Activated CD8-positive, alpha-beta T cell treated with anti-CD3 and anti-CD28 coated beads for 36 hours (primary cell): Measurements from ENCODE around the gene ZNF816. TPM values are rescaled to one million over a fixed set of nuclear protein-coding genes. Genes with fewer than 3 reads are reported as not detected.

Source experiments
- ATAC-seq: fragments of 200-7000 bp; cut with Tn5 transposase; one replicate; pipeline ENCODE4 v1.10.0; 2021; ENCODE audit warnings: mild to moderate bottlenecking, moderate library complexity
- CTCF ChIA-PET: fragments of 350-600 bp; sonication (Branson Sonifier 250); formaldehyde crosslinking; loops from one replicate; lab custom pipeline; 2021; ENCODE audit warnings: antibody characterized with exemption; lab: Charles Lee
- POLR2A ChIA-PET: fragments of 350-600 bp; sonication (Branson Sonifier 250); formaldehyde crosslinking; loops from one replicate; lab custom pipeline; 2021; ENCODE audit warnings: antibody characterized with exemption; lab: Charles Lee
- DNase-seq: peaks from one replicate; pipeline ENCODE4 v3.0.0-alpha.2; 2020
- H3K27ac Mint-ChIP-seq: one replicate; pipeline ENCODE4 v1.8.0; 2021; ENCODE audit warnings: mild to moderate bottlenecking, mixed read lengths
- H3K27me3 Mint-ChIP-seq: one replicate; pipeline ENCODE4 v1.8.0; 2021; ENCODE audit warnings: mixed read lengths
- H3K36me3 Mint-ChIP-seq: one replicate; pipeline ENCODE4 v1.8.0; 2021; ENCODE audit warnings: low read depth, mixed read lengths
- H3K4me1 Mint-ChIP-seq: one replicate; pipeline ENCODE4 v1.8.0; 2021; ENCODE audit warnings: low read depth, mixed read lengths
- H3K4me3 Mint-ChIP-seq: one replicate; pipeline ENCODE4 v1.8.0; 2021; ENCODE audit warnings: mild to moderate bottlenecking, moderate library complexity, mixed read lengths
- H3K9me3 Mint-ChIP-seq: one replicate; pipeline ENCODE4 v1.8.0; 2021; ENCODE audit warnings: mixed read lengths
- intact Hi-C: fragments of 100-400 bp; cut with micrococcal nuclease; formaldehyde crosslinking; loops from one replicate; pipeline ENCODE4 v1.10.0; 2022
- total RNA-seq, 2 experiments: library from RNA; stranded (reverse); gene quantifications; one replicate each; pipeline ENCODE4 v1.2.3, GENCODE V29; 2021
- TF ChIP-seq, protein P1 (sequence below): fragments of 200-600 bp; IDR thresholded peaks from one replicate; pipeline ENCODE4 v1.8.0; 2022; ENCODE audit warnings: antibody characterized with exemption, mild to moderate bottlenecking

The ZNF816 gene
- total RNA-seq, 2 experiments from 2014 or later, result 10.2 to 12.6 TPM

DNA sequence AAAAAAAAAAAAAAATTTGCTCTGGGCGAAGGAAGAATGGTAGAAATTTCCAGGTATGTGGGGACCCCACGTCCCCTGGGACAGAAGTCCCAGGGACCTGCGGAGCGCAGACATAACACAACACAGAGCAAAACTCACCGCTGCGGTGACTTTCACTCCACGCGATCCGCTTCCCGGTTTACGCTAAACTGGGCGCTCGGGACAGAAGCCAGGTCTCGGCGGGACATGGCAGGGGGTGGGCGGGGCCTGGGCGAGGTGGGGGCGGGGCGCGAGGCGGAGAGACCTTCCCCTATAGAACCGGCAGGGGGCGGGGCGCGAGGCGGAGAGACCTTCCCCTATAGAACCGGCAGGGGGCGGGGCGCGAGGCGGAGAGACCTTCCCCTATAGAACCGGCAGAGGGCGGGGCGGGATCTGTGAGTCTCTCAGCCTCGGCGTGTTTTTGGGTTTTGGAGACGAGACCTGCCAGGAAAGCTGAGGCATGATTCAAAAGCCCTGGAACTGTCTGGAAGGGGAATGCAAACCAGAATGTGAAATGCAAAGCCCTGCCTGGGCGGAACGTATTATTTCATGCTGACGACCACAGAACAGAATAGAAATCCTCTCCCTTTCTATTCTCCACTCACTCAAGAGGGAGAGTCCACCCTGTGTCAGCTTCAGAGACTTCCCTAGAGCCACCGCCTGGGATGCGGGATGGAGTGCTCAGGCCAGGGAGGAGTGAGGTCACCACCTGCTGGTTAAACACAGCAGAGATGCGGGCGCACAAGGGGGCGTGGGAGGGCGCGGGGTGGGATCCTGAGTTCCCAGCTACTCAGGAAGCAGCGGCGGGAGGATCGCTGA is 30.9 kb upstream of the ZNF816 start:
- TF ChIP-seq, protein P1, sequence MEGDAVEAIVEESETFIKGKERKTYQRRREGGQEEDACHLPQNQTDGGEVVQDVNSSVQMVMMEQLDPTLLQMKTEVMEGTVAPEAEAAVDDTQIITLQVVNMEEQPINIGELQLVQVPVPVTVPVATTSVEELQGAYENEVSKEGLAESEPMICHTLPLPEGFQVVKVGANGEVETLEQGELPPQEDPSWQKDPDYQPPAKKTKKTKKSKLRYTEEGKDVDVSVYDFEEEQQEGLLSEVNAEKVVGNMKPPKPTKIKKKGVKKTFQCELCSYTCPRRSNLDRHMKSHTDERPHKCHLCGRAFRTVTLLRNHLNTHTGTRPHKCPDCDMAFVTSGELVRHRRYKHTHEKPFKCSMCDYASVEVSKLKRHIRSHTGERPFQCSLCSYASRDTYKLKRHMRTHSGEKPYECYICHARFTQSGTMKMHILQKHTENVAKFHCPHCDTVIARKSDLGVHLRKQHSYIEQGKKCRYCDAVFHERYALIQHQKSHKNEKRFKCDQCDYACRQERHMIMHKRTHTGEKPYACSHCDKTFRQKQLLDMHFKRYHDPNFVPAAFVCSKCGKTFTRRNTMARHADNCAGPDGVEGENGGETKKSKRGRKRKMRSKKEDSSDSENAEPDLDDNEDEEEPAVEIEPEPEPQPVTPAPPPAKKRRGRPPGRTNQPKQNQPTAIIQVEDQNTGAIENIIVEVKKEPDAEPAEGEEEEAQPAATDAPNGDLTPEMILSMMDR, result peak; percentile 82
- H3K27ac Mint-ChIP-seq, result no peak overlapping the region
- intact Hi-C loops, result no loop called here
- H3K4me3 Mint-ChIP-seq, result peak overlapping the region; percentile 76
- peaks cover 12% of the 10 kb centered on the region for H3K4me1 Mint-ChIP-seq
- peaks cover 2% of the 10 kb centered on the region for H3K36me3 Mint-ChIP-seq
- CTCF ChIA-PET, result interaction anchor here (0.8 to 1.3 kb wide), 4 partner anchors 10 to 109 kb away, joined by 3 to 4 read pairs (median 4); partner anchors contain the start of gene ZNF816
- peak; percentile 96 for ATAC-seq
- H3K9me3 Mint-ChIP-seq, result peaks cover 1% of the 10 kb centered on the region
- H3K27me3 Mint-ChIP-seq, result peaks cover 6% of the 10 kb centered on the region
- POLR2A ChIA-PET, result no interaction called here
- peak; percentile 91 for DNase-seq

DNA sequence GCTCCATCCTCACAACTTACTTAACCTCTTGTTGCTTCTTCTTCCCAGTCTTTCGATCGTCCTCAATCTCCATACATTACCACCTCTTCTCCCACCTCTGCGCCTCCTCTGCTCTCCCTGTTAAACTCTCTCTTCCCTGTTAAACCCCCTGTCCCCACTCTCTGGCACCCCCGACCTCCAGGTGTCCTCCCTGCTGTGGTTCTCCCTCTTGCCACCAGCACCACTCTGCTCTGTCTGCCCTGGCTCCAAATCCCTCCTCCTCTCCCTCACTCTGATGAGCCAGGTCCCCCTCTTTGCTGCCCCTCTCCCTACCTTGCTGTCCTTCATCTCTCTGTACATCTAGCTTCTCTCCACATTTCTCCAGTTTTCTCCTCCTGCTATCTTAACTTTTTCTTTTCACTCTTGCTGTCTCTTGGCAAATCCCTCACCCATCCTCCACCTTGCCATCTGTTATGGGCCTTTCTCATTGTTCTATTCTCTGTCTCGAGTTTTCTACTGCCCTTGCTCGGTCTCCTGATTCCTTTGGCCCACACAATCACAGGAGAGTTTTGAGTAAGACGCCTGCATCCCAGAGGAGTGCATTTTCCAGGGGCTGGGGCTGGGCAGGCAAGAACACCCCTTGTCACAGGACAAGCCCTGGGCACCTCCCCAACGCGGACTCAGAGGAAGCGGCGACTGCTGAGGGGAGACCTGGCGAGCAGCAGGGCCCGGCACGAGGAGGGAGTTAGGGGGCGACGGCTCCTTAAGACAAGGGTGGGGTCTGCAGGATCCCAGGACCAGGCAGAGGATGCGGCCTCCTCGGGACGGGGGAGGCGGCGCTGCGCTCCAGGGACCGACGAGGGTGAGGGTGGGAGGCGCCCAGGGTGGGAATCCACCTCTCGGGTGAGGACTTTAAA is 29.7 kb upstream of the ZNF816 start:
- Mint-ChIP-seq H3K27me3 (no peaks in the 10 kb centered on the region), H3K4me3 (peak overlapping the region; percentile 70), H3K9me3 (peaks cover 5% of the 10 kb centered on the region), H3K36me3 (peaks cover 6% of the 10 kb centered on the region), H3K27ac (no peak overlapping the region), H3K4me1 (peaks cover 12% of the 10 kb centered on the region)
- ATAC-seq (peak; percentile 2), DNase-seq (peak; percentile 7)
- intact Hi-C loops, result no loop called here
- ChIA-PET CTCF (no interaction called here), POLR2A (no interaction called here)
- TF ChIP-seq, protein P1, result no peak

DNA sequence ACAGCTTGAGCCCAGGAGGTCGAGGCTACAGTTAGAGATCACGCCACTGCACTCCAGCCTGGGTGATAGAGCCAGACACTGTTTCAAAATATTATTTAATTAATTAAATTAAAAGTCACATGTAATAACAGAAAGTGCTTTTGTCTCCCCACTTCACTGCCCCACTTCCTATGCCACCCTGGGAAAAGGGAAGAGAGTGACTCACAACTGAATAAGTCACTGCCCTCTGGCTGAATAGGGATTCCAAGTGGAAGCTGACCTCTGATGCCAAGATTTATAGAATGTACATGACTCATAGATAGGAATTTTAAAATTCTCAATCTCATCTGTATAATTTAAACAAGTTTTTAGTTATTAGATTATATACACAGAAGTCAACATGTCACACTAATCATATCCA is 28.8 kb upstream of the ZNF816 start:
- Mint-ChIP-seq H3K9me3 (peaks cover 14% of the 10 kb centered on the region), H3K4me1 (peaks cover 12% of the 10 kb centered on the region), H3K27ac (no peak overlapping the region), H3K4me3 (no peak overlapping the region), H3K36me3 (peaks cover 15% of the 10 kb centered on the region), H3K27me3 (no peaks in the 10 kb centered on the region)
- intact Hi-C loops, result no loop called here
- DNase-seq, result no peak
- ATAC-seq, result no peak
- POLR2A ChIA-PET, result no interaction called here
- CTCF ChIA-PET, result no interaction called here
- TF ChIP-seq, protein P1, result no peak

DNA sequence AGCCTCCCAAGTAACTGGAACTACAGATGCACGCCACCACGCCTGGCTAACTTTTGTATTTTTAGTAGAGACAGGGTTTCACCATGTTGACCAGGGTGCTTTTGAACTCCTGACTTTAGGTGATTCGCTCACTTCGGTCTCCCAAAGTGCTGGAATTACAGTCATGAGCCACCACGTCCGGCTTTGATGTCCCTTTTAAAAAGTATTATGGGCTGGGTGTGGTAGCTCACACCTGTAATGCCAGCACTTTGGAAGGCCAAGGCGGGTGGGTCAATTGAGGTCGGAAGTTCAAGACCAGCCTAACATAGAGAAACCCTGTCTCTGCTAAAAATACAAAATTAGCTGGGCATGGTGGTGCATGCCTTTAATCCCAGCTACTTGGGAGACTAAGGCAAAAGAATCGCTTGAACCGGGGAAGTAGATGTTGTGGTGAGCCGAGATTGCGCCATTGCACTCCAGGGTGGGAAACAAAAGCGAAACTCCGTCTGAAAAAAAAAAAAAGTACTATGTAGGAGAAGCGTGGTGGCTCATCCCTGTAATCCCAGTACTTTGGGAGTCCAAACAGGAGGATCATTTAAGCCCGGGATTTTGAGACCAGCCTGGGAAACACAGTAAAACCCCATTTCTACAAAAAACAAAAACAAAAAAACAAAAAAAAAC is 28.2 kb upstream of the ZNF816 start:
- Mint-ChIP-seq H3K9me3 (peaks cover 15% of the 10 kb centered on the region), H3K27me3 (no peaks in the 10 kb centered on the region), H3K27ac (no peak overlapping the region), H3K4me1 (peaks cover 12% of the 10 kb centered on the region), H3K36me3 (peaks cover 21% of the 10 kb centered on the region), H3K4me3 (no peak overlapping the region)
- CTCF ChIA-PET, result no interaction called here
- POLR2A ChIA-PET, result interaction anchor here (0.6 kb wide), 1 partner anchor 96 kb away, joined by 3 read pairs; no protein-coding TSS in a partner anchor
- ATAC-seq (no peak), DNase-seq (no peak)
- TF ChIP-seq, protein P1, result no peak
- intact Hi-C loops, result no loop called here
